Activated T-cell treated with anti-CD3 and anti-CD28 coated beads, Interleukin-2, amount 50 U/mL, for 1 hour (primary cell): ENCODE results near the gene CDC45.

Source experiments
- DNase-seq: peaks from one replicate; pipeline ENCODE4 v3.0.0-alpha.2; 2020

The CDC45 gene

DNA sequence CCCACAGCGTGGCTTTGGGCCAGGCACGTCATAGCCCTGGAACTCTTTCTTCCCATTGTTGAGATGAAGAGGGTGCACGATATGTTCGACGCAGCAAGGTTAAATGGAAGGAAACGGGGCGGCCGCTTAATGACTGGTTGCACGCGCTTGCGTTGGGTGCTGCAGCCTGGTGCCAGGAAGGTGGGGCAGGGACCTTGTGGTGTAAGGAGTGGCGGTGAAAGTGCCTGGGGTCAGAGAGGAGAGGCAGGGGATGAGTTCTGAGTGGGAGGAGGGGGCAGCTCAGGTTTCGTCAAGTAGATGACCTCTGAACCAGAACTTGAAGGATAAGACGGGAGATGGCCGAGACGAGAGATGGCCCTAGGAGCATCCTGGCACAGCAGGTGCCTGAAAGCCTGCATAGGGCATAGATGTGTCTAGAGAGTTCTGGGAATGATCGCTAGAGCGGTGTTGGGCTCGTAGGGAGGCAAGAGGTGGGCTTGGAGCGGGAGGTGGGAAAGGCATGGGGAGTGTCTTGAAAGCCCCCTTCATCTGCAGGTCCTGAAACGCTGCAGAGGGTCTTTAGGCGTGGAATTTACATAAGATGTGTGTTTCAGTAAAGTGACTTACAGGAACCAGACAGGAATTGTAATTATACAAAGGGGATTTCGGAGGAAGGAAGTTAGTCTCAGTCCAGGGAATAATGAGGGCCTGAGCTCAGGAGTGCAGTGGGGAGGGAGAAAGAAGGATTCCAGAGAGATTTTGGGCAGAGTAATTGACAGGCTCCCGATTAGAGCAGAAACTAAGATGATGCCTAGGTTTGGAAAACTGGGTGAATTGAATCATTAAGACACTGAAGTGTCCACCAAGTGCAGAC lies 87.7 kb downstream of the CDC45 start:
- no peak for DNase-seq

DNA sequence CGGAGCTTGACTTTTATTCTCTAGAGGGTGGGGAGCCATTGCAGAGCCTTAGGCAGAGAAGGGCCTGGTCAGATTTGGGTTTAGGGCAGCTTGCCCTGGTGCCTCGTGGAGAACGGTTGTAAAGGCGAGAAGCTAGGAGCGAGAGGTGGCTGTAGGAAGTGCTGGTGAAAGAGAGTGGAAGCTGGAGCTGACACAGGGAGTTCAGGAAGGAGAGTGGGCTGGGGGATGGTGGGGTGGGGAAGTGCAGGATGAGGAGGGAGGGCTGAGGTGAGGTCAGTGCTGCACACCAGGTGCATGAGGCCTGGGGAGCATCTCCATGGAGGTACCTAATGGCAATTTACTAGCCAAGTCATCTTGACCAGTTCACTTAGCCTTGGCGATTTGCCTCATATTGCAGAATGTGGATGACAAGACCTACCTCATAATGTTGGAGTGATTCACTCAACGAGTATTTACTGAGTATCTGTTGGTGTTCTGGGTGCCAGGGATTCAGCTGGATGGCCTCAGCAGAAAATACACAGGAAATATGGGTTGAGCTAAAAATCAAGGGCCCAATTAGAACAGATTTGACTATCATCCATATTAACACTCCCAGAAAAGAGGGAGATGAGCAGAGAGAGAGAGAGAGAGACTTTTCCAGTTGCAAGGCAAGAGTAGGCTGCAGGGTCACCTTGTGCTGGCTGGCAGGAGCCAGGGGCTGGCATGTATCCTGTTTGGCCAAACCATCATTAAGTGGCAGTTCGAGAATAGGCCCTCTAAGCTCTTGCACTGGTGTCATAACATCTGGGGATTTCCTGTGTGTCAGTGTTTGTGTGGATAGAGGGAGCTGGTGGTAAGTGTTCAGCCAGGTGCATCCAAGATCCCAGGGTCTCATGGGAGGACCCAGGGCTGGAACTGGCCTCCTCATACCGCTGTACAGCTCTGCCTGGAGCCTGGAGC lies 88.9 kb downstream of the CDC45 start:
- DNase-seq: no peak

DNA sequence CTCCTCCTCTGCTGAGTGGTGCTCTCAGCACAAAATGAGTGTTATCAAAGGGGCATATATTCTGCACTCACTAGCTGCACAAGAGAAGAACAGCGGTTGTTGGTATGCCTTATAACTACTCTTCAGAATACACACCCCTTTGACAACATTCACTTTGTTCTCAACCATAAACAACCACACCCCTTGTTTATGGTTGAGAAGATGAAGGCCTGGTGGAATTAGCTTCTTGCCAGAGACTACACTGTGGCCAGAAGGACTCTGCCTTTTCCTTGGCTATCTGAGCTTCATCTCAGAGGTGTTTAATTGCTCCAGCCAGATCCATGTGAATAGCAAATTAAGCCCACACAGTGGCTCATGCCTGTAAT lies 89.5 kb downstream of the CDC45 start:
- DNase-seq: no peak

DNA sequence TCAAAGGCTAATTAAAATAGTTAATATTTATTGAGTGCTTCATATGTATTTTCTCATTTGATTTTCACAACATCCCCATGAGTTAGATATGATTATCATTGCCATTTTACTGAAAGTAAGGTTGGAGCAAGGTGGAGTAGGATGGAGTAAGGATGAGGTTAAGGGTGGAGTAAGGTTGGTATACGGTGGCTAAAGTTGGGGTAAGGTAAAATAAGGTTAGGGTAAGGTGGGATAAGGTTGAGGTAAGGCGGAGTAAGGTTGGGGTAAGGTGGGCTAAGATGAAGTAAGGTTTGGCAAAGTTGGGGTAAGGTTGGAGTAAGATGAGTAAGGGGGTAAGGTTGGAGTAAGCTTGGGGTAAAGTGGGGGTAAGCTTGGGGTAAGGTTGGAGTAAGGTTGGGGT lies 90.3 kb downstream of the CDC45 start:
- no peak for DNase-seq
